HG03354 (cell line): ENCODE measurements around the gene CLSTN1.
"Not testable (repeated sequence)": the region's sequence is repeated elsewhere in the genome, so short reads cannot be mapped to it uniquely, and the experiment has no call there.

Source experiments
- ATAC-seq: cut with Tn5 transposase; IDR thresholded peaks from one replicate; pipeline ENCODE4 v1.9.1; 2021; ENCODE audit warnings: mild to moderate bottlenecking; ENCODE audit not compliant: unreplicated experiment, poor library complexity, severe bottlenecking

The CLSTN1 gene

DNA sequence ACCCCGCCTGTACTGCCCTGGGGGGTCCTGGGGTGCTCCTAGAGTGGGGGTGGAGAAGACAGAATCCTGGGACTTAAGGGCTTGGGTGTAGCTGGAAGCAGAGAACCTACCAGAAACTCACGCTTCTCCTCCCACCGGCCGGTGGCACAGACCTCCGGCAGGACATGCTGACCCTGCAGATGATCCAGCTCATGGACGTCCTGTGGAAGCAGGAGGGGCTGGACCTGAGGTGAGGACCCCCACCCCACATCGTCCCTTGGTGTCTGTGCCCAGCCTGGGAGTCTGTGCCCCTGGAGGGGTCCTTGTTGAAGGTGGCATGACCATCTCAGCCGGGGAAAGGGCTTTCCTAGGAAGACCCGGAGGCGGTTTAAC, 101.4 kb downstream of the CLSTN1 start:
- ATAC-seq: no peak

DNA sequence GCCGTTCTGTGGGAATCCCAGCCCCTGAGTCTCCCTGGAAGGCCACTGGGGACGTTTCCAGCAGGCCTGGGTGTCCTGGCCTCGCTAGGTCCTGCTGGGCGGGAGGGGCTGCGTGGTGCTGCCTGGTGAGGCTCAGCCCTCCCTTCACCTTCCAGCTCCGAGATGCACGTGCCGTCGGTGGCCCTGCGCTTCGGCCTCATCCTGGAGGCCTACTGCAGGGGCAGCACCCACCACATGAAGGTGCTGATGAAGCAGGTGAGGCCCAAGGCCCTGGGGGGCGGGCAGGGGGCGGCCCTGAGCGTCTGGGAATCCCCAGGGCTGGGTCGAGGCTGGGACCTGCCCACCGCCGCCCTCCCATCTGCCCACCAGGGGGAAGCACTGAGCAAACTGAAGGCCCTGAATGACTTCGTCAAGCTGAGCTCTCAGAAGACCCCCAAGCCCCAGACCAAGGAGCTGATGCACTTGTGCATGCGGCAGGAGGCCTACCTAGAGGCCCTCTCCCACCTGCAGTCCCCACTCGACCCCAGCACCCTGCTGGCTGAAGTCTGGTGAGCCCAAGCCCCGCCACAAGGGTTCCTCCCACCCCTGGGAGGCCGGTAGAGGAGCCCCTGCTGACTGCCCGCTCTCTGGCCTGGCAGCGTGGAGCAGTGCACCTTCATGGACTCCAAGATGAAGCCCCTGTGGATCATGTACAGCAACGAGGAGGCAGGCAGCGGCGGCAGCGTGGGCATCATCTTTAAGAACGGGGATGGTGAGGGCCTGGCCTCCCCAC, 102.0 kb downstream of the CLSTN1 start:
- ATAC-seq: no peak

DNA sequence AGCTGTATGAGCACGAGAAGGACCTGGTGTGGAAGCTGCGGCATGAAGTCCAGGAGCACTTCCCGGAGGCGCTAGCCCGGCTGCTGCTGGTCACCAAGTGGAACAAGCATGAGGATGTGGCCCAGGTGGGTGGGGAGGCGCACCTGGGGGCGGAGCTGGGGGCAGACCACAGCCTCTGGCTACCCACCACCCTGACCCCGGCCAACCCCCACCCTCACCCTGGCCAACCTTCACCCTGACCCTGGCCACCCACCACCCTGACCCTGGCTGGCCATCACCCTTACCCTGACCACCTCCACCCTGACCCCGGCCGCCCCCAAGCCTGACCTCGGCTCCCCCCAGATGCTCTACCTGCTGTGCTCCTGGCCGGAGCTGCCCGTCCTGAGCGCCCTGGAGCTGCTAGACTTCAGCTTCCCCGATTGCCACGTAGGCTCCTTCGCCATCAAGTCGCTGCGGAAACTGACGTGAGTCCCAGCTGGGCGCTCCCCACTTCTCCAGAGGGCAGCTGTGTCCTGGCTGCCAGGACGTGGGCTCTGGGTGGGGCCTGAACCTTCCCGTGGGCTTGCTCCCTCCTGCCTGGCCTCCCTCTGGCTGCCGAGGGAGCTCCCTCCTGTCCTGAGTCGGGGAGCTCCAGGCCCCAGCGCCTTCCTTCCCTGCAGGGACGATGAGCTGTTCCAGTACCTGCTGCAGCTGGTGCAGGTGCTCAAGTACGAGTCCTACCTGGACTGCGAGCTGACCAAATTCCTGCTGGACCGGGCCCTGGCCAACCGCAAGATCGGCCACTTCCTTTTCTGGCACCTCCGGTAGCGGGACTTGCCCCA, 102.8 kb downstream of the CLSTN1 start:
- no peak for ATAC-seq

DNA sequence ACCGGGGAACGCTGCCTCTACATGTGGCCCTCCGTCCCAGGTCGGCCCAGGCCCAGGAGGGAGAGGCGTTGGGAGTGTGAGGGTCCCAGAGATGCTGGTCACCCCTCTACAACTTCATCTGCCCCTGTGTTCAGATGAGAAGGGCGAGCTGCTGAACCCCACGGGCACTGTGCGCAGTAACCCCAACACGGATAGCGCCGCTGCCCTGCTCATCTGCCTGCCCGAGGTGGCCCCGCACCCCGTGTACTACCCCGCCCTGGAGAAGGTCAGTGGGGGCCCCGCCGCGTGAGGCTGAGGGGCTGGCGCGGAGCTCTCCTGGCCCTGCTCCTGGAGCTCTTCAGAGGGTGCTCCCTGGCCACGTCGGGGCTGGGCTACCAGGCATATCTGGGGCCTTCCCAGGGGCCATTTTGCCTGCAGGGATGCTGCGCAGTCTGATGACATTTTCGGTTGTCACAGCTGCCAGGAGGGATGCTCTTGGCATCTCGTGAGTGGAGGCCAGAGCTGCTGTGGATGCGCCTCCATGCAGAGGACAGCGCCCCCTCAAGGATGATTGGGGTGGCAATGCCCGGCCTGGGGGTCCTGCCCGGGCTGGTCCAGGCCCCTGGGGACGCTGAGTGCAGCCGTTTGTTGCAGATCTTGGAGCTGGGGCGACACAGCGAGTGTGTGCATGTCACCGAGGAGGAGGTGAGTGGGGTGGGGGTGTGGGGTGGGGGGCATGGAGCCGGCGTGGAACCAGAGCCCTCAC, 103.6 kb downstream of the CLSTN1 start:
- ATAC-seq: no peak

DNA sequence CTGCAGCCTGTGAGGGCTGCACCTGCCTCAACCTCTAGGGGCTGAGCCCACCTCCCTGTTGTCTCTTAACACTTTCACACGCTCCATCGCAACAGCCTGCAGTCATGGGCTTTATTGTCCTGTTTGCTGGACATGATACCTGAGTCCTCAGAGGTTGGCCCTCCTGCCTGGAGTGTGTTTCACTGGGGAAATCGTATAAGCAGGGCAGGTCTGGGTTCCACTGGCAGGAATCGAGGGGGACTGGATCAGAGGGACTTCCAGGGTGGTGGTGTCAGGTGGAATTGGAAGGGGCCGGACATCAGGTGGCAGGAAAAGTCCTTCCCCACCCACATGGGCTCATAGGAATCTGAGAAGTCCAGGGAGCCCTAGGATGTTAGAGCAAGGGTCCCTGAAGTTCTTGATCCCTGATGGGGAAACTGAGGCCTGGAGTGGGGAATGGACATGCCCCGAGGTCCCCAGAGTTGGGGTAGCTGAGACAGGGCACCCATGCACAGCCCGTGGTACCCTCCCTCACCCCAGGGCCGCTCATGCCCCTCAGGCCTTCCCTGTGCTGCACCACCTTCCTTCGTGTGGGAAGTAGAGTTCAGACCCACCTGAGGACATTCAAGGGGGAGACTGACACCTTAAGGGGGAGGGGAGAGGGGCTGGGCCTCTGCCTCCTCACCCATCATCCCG, 105.6 kb downstream of the CLSTN1 start:
- peak; percentile 32 for ATAC-seq

DNA sequence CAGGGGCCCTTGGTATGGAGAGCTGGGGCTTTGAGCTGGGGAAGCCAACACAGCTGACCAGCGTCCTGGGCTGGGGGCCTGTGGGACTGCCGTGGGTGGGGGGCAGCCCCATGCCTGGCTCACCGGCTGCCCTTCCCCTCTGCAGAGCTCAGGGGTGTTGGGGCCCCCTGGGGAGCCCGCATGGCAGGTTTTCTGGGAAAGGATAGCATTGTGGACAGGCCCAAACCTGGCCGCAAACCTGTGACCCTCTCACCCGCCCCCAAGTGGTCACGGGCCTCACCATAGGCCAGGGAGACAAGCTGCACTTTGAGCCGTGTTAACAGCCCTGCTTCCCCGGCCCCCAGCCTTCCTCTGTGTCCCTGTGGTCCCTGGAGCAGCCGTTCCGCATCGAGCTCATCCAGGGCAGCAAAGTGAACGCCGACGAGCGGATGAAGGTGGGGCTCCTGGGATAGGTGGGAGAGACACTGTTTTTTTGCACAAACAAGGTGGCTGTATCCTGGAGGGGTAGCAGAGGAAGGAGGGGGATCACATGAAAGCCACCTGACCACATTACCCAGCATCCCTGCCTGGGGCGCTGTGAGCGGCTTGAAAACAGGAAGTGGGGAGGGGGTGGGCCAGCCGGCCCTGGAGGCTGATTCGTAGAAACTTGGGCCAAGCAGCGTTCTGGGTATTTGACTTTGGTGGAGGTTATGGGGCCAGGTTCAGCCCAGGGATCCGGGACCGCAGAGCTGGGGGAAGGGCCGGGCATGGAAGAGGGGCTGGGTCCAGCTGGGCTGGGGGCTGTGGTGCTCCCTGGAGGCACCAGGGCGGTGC, 106.4 kb downstream of the CLSTN1 start:
- peak; percentile 76 for ATAC-seq

DNA sequence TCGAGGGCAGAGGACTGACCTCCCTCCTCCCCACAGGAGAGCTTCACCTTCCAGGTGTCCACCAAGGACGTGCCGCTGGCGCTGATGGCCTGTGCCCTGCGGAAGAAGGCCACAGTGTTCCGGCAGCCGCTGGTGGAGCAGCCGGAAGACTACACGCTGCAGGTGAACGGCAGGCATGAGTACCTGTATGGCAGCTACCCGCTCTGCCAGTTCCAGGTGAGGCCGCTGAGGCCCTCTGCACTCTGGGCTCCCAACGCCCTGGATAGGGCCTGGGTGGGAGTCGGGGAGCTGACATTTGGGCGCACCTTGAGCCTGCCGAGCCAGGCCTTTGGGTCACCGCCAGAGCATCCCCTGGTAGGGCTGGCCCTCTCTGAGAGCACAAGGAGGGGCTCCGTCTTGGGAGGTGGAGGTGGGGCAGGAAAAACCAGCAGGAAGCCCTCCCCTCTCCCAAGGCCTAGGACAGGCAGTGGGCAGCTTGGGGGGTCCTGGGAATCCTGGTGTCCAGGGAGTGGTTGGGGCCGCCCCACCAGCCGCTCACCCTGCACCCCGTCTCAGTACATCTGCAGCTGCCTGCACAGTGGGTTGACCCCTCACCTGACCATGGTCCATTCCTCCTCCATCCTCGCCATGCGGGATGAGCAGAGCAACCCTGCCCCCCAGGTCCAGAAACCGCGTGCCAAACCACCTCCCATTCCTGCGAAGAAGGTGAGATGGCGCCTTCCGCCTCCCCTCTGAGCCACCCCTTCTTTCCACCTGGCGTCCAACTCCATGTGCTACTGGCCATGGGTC, 107.2 kb downstream of the CLSTN1 start:
- no peak for ATAC-seq

DNA sequence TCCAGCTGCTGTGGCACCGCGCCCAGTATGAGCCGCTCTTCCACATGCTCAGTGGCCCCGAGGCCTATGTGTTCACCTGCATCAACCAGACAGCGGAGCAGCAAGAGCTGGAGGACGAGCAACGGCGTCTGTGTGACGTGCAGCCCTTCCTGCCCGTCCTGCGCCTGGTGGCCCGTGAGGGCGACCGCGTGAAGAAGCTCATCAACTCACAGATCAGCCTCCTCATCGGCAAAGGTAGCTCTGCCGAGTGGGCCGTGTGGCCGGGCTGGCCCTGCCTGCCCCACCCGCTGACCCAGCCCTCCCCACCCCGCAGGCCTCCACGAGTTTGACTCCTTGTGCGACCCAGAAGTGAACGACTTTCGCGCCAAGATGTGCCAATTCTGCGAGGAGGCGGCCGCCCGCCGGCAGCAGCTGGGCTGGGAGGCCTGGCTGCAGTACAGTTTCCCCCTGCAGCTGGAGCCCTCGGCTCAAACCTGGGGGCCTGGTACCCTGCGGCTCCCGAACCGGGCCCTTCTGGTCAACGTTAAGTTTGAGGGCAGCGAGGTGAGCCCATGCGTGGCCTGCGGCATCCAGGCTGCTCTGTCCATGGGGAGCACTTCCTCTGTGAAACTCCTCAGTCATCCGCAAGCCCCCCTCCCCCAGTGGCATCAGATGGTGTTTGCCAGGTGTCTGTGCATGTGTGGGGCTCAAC, 108.1 kb downstream of the CLSTN1 start:
- ATAC-seq: no peak

DNA sequence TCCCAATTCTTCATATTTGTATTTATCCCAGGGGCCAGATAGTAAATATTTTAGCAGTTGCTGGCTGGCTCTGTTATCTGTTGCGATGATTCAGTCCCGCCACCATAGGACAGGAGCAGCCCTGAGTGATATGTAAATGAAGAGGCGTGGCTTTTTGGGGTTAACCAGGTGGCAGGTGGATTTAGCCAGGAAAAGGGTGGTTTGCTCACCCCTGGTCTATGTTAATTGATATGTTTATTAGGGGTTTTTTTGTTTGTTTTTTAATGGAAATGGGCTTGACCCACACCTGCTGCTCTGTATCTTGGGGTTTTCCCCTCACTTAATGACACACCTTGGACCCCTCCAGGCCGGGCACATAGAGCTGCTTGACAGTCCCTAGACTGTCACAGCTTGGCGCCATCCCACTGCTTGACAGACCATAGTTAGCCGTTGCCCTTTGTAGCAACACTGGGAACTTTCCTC, 109.5 kb downstream of the CLSTN1 start:
- ATAC-seq: no peak

DNA sequence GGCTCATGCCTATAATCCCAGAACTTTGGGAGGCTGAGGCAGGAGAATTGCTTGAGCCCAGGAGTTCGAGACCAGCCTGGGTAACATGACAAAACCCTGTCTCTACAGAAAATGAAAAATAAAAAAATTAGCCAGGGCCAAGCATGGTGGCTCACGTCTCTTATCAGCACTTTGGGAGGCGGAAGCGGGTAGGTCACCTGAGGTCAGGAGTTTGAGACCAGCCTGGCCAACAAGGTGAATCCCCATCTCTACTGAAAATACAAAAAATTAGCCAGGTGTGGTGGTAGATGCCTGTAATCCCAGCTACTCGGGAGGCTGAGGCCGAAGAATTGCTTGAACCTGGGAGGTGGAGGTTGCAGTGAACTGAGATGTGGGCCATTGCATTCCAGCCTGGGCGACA, 111.0 kb downstream of the CLSTN1 start:
- ATAC-seq: not testable (repeated sequence)

DNA sequence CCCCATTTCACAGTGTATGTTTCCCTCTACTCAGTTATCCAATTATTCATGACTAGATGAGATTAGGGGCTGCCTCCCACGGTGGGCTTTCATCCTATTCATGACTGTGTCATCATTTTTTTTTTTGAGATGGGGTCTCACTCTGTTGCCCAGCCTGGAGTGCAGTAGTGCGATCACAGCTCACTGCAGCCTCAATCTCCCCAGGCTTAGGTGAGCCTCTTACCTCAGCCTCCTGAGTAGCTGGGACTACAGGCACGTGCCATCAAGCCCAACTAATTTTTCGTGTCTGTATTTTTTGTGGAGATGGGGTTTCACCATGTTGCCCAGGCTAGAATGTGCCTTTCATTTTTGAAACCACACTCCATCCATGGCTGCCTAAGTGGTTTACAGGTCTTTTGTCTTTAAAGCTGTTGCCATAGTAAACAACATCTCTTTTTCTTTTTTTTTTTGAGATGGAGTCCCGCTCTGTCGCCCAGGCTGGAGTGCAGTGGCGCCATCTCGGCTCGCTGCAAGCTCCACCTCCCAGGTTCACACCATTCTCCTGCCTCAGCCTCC, 112.2 kb downstream of the CLSTN1 start:
- ATAC-seq: no peak

DNA sequence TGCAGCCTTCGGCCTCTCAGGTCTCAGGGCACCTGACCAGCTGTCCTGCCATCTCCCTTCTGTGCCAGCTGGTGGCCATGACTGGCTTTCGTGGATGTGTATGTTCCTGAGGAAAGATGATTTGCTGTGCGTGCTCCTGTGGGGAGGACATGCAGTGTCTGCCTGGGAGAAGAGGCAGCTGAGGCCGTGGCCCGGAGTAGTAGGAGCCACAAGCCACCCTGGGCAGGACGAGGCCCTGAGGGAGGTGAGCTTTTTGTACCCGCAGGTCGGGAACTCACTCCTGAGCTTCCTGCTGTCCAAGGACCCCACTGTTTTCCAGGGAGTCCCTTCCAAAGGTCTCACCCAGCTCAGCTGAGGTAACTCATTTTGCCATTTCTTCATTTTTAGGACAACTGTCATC, 113.7 kb downstream of the CLSTN1 start:
- ATAC-seq: no peak

DNA sequence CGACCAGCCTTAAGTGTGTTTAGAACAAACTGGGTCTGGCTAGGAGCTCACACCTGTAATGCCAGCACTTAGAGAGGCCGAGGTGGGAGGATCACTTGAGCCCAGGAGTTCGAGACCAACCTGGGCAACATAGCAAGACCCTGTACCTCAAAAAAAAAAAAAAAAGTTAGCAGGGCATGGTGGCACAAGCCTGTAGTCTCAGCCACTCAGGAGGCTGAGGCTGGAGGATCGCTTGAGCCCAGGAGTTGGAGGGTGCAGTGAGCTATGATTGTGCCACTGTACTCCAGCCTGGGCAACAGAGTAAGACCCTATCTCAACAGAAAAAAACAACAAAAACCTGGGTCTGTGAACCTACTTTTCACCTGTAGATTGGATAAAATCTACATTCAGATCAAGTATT, 117.6 kb downstream of the CLSTN1 start:
- no peak for ATAC-seq

DNA sequence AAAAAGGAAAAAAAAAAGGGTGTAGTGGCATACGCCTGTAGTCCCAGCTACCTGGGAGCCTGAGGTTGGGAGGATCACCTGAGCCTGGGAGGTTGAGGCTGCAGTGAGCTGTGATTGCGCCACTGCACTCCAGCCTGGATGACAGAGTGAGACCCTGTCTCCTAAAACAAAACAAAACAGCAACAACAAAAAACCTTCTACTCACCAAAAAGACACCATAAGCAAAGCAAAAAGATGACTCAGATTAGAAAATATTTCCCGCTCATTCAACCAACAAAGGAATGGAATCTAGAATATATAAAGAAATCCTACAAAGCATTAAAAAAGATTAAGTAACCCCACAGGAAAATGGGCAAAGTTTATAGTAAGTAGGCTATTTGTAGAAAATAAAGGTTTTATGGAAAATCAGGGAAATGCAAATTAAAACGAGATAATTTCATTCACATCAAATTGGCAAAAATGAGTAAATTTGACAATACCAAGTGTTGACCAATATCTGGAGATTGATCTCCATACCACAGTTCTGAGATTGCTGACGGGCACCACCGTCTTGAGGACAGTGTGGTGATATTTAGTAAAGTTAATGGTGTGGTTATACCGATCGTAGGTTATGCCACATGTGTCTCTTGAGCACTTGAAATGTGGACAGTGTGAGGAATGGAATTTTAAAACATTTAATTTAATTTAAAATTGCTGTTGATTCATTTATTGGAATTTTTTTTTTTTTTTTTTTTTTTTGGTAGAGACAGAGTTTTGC, 118.2 kb downstream of the CLSTN1 start:
- ATAC-seq: no peak

DNA sequence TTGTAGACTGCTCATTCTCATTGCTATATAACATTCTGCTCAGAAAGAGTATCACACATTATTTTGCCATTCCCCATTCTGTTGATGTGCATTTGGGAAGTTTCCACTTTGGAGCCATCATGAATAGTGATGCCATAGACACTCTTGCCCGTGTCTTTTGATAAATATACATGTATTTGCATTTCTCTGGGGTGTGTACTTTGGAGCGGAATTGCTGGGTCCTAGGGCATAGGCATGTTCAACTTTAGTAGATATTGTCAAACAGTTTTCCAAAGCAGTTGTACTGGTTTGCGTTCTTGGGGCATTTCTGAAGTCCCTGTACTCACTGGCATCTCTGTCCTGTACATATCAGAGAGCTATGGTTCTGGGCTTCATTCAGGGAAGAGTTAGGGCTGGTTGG, 120.1 kb downstream of the CLSTN1 start:
- no peak for ATAC-seq

DNA sequence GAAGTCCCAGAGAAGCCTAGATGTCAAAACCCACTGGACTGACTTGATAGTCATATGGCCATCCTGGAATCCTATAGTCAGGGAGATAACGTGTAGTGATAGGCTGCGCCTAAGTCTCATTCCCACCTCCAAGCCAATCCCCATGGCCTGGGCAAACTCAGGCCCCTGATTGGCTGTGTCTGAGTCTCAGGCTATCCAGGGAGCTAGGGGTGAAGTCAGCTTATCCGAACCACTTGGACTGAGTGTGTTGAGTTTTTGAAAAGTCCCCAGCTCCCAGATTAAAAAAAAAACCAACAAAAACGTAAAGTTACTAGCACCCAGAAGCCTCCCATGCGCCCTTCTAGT, 120.6 kb downstream of the CLSTN1 start:
- ATAC-seq: no peak

DNA sequence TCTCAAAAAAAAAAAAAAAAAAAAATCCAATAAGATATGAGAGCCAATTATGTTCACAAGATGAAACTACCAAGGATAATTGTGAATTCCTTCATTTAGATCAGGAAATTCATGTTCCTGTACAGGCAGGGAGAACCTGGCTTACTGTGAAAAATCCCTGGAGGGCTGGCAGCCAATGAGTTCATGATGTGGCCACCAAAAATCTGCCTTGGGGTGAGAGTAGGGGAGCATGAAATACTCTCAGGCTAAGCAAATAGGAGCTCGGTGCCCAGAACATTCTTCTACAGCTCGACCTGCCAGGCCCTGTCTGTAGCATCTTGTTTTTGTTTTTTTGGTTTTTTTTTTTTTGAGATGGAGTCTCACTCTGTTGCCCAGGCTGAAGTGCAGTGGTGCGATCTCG, 122.1 kb downstream of the CLSTN1 start:
- no peak for ATAC-seq
